Skeletal muscle cell (primary cell): ENCODE data around the gene GNAI3.
"Not testable (repeated sequence)": the region's sequence is repeated elsewhere in the genome, so short reads cannot be mapped to it uniquely, and the experiment has no call there.

Source experiments
- DNase-seq: peaks from one replicate; pipeline ENCODE4 v3.0.0-alpha.2; 2010; ENCODE audit warnings: low read depth
- H3K4me3 ChIP-seq: 2 replicates; pipeline ENCODE4 v1.5.1; 2011; ENCODE audit warnings: low read depth, mild to moderate bottlenecking, control low read depth, low read length, moderate library complexity

GNAI3 gene

GRCh38 chr1:109643385-109644230 lies 95.2 kb downstream of the GNAI3 start:
- no peak overlapping the region for H3K4me3 ChIP-seq
- no peak for DNase-seq

GRCh38 chr1:109644670-109645069 lies 96.3 kb downstream of the GNAI3 start:
- no peak overlapping the region for H3K4me3 ChIP-seq
- no peak for DNase-seq

- DNase-seq: no peak
- H3K4me3 ChIP-seq: peak overlapping the region; percentile 26
These were observed 101.1 kb downstream of the GNAI3 start for GRCh38 chr1:109649491-109649914.

GRCh38 chr1:109650609-109651008 lies 102.2 kb downstream of the GNAI3 start:
- DNase-seq: no peak

GRCh38 chr1:109652402-109652801 lies 104.0 kb downstream of the GNAI3 start:
- H3K4me3 ChIP-seq: no peak overlapping the region
- no peak for DNase-seq

More at GRCh38 chr1:109650609-109651008, 102.2 kb downstream of the GNAI3 start:
- H3K4me3 ChIP-seq: no peak overlapping the region

GRCh38 chr1:109653306-109653705 lies 104.9 kb downstream of the GNAI3 start:
- DNase-seq: no peak
- H3K4me3 ChIP-seq: no peak overlapping the region

GRCh38 chr1:109654519-109654918 lies 106.1 kb downstream of the GNAI3 start:
- no peak for DNase-seq
- H3K4me3 ChIP-seq: no peak overlapping the region

- H3K4me3 ChIP-seq: peak within 1 kb of the TSS; percentile 67
- DNase-seq: no peak
These were observed 107.5 kb downstream of the GNAI3 start, which contains the start of gene GSTM4 for GRCh38 chr1:109655615-109656519. TSS of gene GSTM4 (plus strand) at chr1:109656099. CDS start at chr1:109656390, 291 bp downstream.

GRCh38 chr1:109657395-109657794 lies 109.0 kb downstream of the GNAI3 start:
- DNase-seq: no peak
- H3K4me3 ChIP-seq: no peak overlapping the region

- DNase-seq: no peak
- H3K4me3 ChIP-seq: no peak overlapping the region
These were observed 109.6 kb downstream of the GNAI3 start for GRCh38 chr1:109657970-109658369.

- H3K4me3 ChIP-seq: no peak overlapping the region
- DNase-seq: no peak
These were observed 110.2 kb downstream of the GNAI3 start for GRCh38 chr1:109658533-109659042.

- H3K4me3 ChIP-seq: no peak overlapping the region
- DNase-seq: no peak
These were observed 110.7 kb downstream of the GNAI3 start for GRCh38 chr1:109659145-109659544.

- DNase-seq: peak; percentile 25
- no peak overlapping the region for H3K4me3 ChIP-seq
These were observed 111.7 kb downstream of the GNAI3 start for GRCh38 chr1:109659997-109660690.

GRCh38 chr1:109660691-109661026 lies 112.2 kb downstream of the GNAI3 start:
- DNase-seq, H3K4me3 ChIP-seq: not testable (repeated sequence)

GRCh38 chr1:109661391-109661790 lies 113.0 kb downstream of the GNAI3 start:
- no peak overlapping the region for H3K4me3 ChIP-seq
- no peak for DNase-seq

- no peak for DNase-seq
- H3K4me3 ChIP-seq: no peak overlapping the region
These were observed 116.3 kb downstream of the GNAI3 start for GRCh38 chr1:109664671-109665070.

- peak within 1 kb of the TSS; percentile 56 for H3K4me3 ChIP-seq
- DNase-seq: peak; percentile 64
These were observed 119.2 kb downstream of the GNAI3 start, which contains the start of gene GSTM2 for GRCh38 chr1:109667452-109668122. TSS of gene GSTM2 (plus strand) at chr1:109668057. CDS start at chr1:109668116, 59 bp downstream.
